ENCODE data around the gene TAB2. TPM values are rescaled to one million over a fixed set of nuclear protein-coding genes. Genes with fewer than 3 reads are reported as not detected.

Gene TAB2
- total and polyA plus RNA-seq, 2 of the 8 experiments (the other 6 are each of a cell fraction or from before 2014, with no cell fraction given): 40.4 to 63.0 TPM

DNA sequence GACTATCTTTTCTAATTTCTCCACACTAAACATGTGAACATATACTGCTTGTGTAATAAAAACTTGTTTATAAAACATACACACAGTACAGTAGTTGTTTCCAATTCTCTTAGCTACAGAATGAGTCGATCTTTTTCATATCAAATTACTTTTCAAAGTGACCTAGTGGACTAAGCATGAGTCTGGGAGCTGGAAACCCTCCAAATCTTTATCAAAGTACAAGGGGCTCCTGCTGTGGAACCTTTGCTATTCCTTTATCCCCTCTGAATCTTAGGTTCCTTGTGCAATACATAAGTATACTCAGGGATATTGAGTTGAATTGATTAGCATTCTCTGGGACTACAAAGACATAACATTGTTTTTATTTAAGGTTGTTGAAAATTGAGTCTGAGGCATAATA, 48.7 kb upstream of the TAB2 start:
- DNase-seq (ENCODE audit: low read depth in 1 of 2, low spot score in 2 of 2) (no peak), FAIRE-seq (no peak)
- TF ChIP-seq SIN3A (conservative IDR thresholded peaks at IDR 0.05 in 1 of 2, IDR thresholded peaks at IDR 0.05 in 1 of 2; ENCODE audit: low read depth in 1 of 2, low read length in 2 of 2) (no peak), TAF7 (optimal IDR thresholded peaks at IDR 0.05; ENCODE audit: borderline replicate concordance, low read depth, low read length) (no peak), CREB1 (IDR thresholded peaks at IDR 0.05) (no peak)
- H3K56ac ChIP-seq (replicated peaks; ENCODE audit: insufficient read length, low read depth, low read length): no peak overlapping the region
- ChIA-PET CTCF (ENCODE audit: partially characterized antibody) (no interaction called here), POLR2A (ENCODE audit: partially characterized antibody) (no interaction called here)
- WGBS, 2 experiments (ENCODE audit: extremely low coverage in 1 of 2, insufficient coverage in 1 of 2, insufficient read length in 1 of 2, insufficient replicate concordance in 2 of 2, low coverage in 1 of 2, low lambda C conversion rate in 2 of 2, missing lambda C conversion rate in 1 of 2): 88% methylated on average over 1 of the region's 1 CpG; no CpG with 5 or more reads in 1 of the 2 experiments
- no peak overlapping the region for H3K27ac ChIP-seq (ENCODE audit: low read depth, low read length)
- no peak overlapping the region for H3K4me3 ChIP-seq (ENCODE audit: extremely low read depth in 1 of 4, insufficient read depth in 2 of 4, low read depth in 3 of 4, low read length in 4 of 4)
- no peak overlapping the region for H3K9ac ChIP-seq (replicated peaks in 1 of 4; ENCODE audit: extremely low read depth in 1 of 4, low read depth in 3 of 4, low read length in 3 of 4)
- no peak overlapping the region for H2AK5ac ChIP-seq (ENCODE audit: low read depth, low read length)
- no peak overlapping the region for H3K4me2 ChIP-seq (ENCODE audit: insufficient read depth in 1 of 2, low read depth in 2 of 2, low read length in 2 of 2)
- no peak overlapping the region for H2BK15ac ChIP-seq (ENCODE audit: low read length)
- H2BK20ac ChIP-seq (ENCODE audit: low read length): no peak overlapping the region
- H2BK120ac ChIP-seq (replicated peaks; ENCODE audit: low read depth, low read length): no peak overlapping the region
- no peak overlapping the region for H3K4ac ChIP-seq (replicated peaks; ENCODE audit: insufficient read length, low read depth, low read length)
- no peak overlapping the region for H3K18ac ChIP-seq (ENCODE audit: extremely low read depth, low read length)
- H2AFZ ChIP-seq (ENCODE audit: low read length): no peak overlapping the region
- H2BK12ac ChIP-seq (ENCODE audit: low read depth, low read length): no peak overlapping the region
- H4K8ac ChIP-seq (ENCODE audit: extremely low read depth, insufficient read depth, low read length): no peak overlapping the region
- H3K14ac ChIP-seq (ENCODE audit: insufficient read length): no peak overlapping the region
- H3K9me3 ChIP-seq (ENCODE audit: insufficient read depth in 2 of 2, low read depth in 1 of 2, low read length in 1 of 2): peaks cover 0 to 3% of the 10 kb centered on the region in 2 experiments; a peak in 1 of 4 replicates
- H3K79me2 ChIP-seq (ENCODE audit: control insufficient read depth in 1 of 2, insufficient read depth in 2 of 2, low read length in 2 of 2): no peaks in the 10 kb centered on the region
- no peaks in the 10 kb centered on the region for H3K79me1 ChIP-seq (ENCODE audit: low read depth, low read length)
- no peaks in the 10 kb centered on the region for H4K20me1 ChIP-seq (replicated peaks in 1 of 2; ENCODE audit: control insufficient read depth in 1 of 2, insufficient read depth in 2 of 2, low read length in 2 of 2)
- no peaks in the 10 kb centered on the region for H3K27me3 ChIP-seq (replicated peaks in 1 of 4; ENCODE audit: control insufficient read depth in 3 of 4, extremely low read depth in 1 of 4, insufficient read depth in 3 of 4, low read length in 3 of 4)
- H3K23ac ChIP-seq (ENCODE audit: insufficient read length): no peak overlapping the region
- H2BK5ac ChIP-seq (ENCODE audit: low read depth, low read length): no peak overlapping the region
- no peak overlapping the region for H4K5ac ChIP-seq (ENCODE audit: insufficient read length, low read depth, low read length)
- no peak overlapping the region for H4K91ac ChIP-seq (replicated peaks; ENCODE audit: insufficient read length, low read length)
- H3K4me1 ChIP-seq (replicated peaks in 1 of 4; ENCODE audit: control insufficient read depth in 3 of 4, insufficient read depth in 4 of 4, low read length in 3 of 4): no peaks in the 10 kb centered on the region
- H3K23me2 ChIP-seq (ENCODE audit: low read depth, low read length): no peaks in the 10 kb centered on the region; the same call in 1 of the 2 replicates
- H3K36me3 ChIP-seq (ENCODE audit: control insufficient read depth in 2 of 4, insufficient read depth in 4 of 4, low read length in 3 of 4): no peaks in the 10 kb centered on the region
